HG02870 (cell line): ENCODE data around the gene CCDC110.
A peak's percentile ranks its signal among the peaks of the same experiment; 100 is the strongest.
"Not testable (repeated sequence)": the region's sequence is repeated elsewhere in the genome, so short reads cannot be mapped to it uniquely, and the experiment has no call there.

ENCODE experiments used
- ATAC-seq: cut with Tn5 transposase; IDR thresholded peaks from one replicate; pipeline ENCODE4 v1.9.1; 2021; ENCODE audit warnings: mild to moderate bottlenecking, moderate library complexity; ENCODE audit not compliant: unreplicated experiment

CCDC110 gene

GRCh38 chr4:185471235-185472102 lies at the start of gene CCDC110:
CCDC110 (minus strand) TSS chr4:185471733; CDS start chr4:185471683, 50 bp downstream.
- ATAC-seq, result peak; percentile 77

- no peak for ATAC-seq
These were observed 48.6 kb upstream of the CCDC110 start for GRCh38 chr4:185520119-185520518.

GRCh38 chr4:185518494-185518893 lies 47.0 kb upstream of the CCDC110 start:
- ATAC-seq, result no peak

DNA sequence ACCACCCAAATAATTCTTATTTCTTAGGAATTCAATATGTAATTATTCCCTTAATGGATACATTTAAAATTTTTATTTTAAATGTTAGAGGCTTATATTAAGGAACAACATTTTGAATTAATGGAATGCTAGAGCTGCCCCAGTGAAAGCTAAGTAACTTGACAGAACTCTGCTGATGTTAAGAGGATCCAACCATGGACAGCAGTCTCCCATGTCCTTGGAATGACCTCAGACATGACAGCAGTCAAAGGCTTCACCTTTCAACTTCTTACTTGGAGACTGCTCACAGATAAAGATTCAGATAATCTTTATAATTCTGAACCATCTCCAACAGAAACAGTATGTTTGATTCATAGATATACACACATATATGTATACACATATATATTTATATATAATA lies 46.5 kb upstream of the CCDC110 start:
- no peak for ATAC-seq

- no peak for ATAC-seq
These were observed 43.7 kb upstream of the CCDC110 start for GRCh38 chr4:185515248-185515647.

DNA sequence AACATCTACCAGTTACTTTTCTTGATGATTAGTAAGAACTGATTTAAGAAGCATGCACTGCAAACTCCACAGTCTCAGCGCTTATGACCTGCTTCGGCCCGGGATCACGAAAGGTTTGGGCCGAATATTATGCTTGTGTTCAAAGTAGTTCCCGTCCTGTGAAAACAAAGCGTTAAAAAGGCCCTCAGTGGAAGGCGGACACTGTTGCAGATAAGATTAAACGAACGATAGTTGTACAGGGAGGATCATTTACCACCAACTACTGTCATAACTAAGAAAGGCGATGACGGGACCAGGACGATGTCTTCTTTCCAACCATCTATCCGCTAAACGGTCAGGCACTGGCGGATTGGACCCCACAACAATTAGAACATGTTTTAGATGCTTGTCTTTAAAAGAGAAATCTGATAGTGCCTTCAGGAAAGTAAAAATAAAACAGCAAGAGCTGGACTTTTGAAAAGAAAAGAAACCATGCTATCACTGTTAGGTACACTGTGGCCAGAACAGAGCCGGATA lies 42.7 kb upstream of the CCDC110 start:
- no peak for ATAC-seq

GRCh38 chr4:185513489-185514181 lies 42.1 kb upstream of the CCDC110 start:
- ATAC-seq, result no peak

GRCh38 chr4:185512516-185512915 lies 41.0 kb upstream of the CCDC110 start:
- ATAC-seq, result no peak

DNA sequence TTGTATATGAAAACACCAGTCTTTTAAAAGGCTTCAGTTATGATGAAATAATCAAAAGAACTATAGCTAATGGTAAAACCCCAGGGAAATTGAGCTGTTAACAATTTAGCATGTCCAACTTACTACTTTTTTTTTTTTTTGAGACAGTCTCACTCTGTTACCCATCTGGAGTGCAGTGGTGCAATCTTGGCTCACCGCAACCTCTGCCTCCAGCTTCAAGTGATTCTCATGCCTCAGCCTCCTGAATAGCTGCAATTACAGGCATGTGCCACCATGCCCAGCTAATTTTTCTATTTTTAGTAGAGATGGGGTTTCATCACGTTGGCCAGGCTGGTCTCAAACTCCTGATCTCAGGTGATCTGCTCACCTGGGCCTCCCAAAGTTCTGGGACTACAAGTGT lies 39.7 kb upstream of the CCDC110 start:
- not testable (repeated sequence) for ATAC-seq

DNA sequence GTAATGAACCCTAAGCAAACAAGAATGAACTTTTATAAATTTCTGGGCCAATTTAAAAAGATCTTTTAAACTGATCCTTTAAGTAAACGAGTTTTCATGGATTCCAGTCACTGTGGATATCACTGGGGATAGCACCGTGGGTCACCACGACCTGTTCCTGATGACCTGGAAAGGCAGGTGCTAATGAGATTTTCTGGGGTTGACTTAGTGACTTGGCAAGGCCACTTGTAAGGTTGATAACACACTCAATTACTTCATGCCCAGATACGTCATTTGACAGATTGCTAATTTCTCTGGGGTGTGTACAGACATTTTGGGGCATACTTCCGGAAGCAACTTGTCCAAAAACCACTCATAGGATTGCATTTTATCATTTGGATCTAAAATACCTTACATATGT lies 39.3 kb upstream of the CCDC110 start:
- no peak for ATAC-seq

DNA sequence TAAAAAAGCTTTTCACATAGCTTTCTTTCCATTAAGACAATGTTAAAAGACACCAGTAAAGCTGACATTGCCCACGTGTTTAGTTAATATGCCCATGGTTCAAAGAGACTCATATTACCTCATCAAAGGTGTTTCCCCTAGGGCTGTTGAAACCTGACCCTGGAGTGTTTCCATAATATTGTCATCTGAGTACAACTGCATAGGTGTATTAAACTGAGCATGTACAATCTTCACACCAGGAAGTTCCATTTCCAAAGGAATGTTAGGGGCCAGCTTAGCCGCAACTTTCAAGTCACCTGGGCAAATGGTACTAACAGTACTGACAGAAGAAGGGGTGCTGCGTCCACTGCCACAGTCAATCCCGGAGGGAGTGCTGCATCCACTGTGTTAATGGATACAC lies 36.6 kb upstream of the CCDC110 start:
- no peak for ATAC-seq

GRCh38 chr4:185506422-185506821 lies 34.9 kb upstream of the CCDC110 start:
- no peak for ATAC-seq

GRCh38 chr4:185504098-185505047 lies 32.8 kb upstream of the CCDC110 start:
- no peak for ATAC-seq

GRCh38 chr4:185502386-185502785 lies 30.9 kb upstream of the CCDC110 start:
- no peak for ATAC-seq

- no peak for ATAC-seq
These were observed 29.0 kb upstream of the CCDC110 start for GRCh38 chr4:185500576-185500975.

GRCh38 chr4:185500035-185500434 lies 28.5 kb upstream of the CCDC110 start:
- ATAC-seq, result no peak

DNA sequence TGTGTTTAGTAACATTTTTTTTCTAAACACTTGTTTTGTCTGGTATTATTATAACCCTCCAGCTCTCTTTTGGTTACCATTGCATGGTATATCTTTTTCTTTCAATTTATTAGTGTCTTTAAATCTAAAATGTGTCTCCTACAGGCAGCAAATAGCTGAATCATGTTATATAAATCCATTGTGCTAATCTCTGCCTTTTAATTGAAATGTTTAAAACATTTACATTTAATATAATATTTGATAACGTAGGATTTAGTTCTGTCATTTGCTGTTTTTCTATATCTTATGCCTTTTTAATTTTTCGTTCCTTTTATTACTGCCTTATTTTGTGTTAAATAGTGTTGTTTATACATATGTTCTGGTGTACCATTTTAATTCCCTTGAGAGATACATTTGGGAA lies 17.1 kb upstream of the CCDC110 start:
- no peak for ATAC-seq

DNA sequence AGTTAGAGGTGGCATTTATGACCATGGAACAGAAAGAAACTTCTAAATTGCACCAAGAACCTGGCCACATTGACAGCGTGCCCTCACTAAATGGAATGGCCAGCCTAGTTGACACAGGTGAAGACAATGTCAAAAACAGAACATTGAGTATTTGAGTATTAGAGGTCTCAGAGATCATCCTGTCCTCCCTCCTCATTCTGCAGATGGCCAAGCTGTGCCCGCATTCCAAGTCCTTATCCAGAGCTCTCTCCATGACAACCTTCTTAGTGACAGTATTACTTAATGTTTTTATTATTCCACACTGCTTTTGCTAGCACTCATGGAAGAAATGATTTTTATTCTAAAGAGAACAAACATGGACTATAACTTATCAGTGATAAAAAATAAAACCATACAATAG lies 9.9 kb upstream of the CCDC110 start:
- no peak for ATAC-seq

DNA sequence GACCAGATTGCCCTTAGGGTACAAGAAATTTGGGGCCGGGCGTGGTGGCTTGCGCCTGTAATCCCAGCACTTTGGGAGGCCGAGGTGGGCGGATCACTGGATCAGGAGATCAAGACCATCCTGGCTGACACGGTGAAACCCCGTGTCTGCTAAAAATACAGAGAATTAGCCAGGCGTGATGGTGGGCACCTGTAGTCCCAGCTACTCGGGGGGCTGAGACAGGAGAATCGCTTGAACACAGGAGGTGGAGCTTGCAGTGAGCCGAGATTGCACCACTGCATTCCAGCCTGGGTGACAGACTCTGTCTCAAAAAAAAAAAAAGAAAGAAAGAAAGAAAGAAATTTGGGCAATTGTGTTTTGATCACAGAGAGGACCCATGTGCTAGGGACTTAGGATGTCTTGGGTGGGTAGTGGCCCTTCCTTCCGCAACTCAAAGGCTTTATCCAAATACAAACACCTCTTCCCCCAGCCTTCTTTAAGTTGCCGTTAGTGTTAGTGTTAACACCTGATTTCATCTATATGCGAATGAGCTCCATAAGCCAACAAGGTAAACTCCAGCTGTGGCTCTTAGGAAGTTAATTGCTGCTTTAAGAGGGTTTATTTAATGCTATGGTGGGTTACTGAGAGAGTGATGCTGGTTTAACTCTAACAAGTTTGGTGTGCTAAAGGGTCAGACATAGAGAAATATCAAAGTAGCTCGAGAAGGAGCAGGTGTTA lies 8.6 kb upstream of the CCDC110 start:
- ATAC-seq, result peak; percentile 4

GRCh38 chr4:185479507-185479971 lies 8.0 kb upstream of the CCDC110 start:
- ATAC-seq, result peak; percentile 97
